ENCODE measurements around the gene ACADSB. TPM values are rescaled to one million over a fixed set of nuclear protein-coding genes. Genes with fewer than 3 reads are reported as not detected.
A peak's percentile ranks its signal among the peaks of the same experiment; 100 is the strongest.

ACADSB gene
- total RNA-seq, result 10 to 100 TPM; 15.4 to 17.3 TPM

DNA sequence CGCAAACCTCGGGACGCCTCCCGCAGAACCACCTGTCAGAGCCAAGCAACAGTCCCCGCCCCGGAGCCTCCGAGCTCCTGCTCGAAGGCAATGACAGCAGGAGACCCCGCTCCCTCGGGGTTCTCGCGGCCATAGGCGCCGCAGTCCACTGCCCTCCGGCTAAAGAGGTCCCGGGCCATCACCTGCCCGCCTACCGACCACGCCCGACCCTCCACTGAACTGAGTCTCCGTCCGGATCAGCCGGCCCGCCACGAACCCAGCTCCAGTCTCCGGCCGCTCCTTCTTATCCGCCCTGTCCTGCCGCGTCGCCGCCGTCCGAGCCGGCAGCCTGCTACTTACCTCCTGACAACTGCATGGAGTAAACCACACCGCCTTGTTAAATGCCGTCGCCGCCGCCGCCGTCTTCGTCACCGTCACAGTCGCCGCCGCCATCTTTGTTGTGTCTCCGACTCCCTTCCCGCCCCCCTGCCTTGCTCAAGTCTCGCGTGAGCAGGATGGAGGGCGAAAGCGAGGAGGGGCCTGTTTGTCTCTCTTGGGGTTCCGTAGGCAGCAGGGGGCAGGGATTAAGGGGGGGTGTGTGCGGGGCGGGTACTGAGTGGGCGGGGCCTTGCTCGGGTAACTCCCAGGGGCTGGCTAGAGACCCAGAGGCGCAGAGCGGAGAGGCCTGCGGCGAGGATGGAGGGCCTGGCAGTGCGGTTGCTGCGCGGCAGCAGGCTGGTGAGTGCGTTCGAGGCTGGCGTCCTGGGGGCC is at the start of gene ACADSB, which contains the start of gene IKZF5:
Gene ACADSB (plus strand): TSS at position 652 of the 750 bp plus-strand sequence. CDS start 24 bp downstream, at position 676.
Gene IKZF5 (minus strand): TSS at position 441 of the 750 bp plus-strand sequence. CDS start 10,170 bp downstream, outside the sequence.
- H3K36me3 Mint-ChIP-seq (ENCODE audit: low read depth), result peaks cover 12% of the 10 kb centered on the region
- ATAC-seq, result peak; percentile 91
- peak; percentile 98 for DNase-seq
- H3K4me3 Mint-ChIP-seq, result peak within 1 kb of the TSS; percentile 97
- CTCF ChIA-PET, result interaction anchor here (1.0 to 5.5 kb wide), 5 partner anchors 13 to 145 kb away, joined by 3 to 39 read pairs (median 5); partner anchors contain the start of genes BUB3, C10orf88 and PSTK
- H3K9me3 Mint-ChIP-seq (ENCODE audit: insufficient read depth), result no peaks in the 10 kb centered on the region
- peak within 1 kb of the TSS; percentile 97 for H3K27ac Mint-ChIP-seq
- no peaks in the 10 kb centered on the region for H3K27me3 Mint-ChIP-seq (ENCODE audit: low read depth)
- POLR2A ChIA-PET, result interaction anchor here (0.6 to 4.9 kb wide), 10 partner anchors 11 to 151 kb away, joined by 3 to 32 read pairs (median 6); partner anchors contain the start of genes BUB3, C10orf88, FAM24B and PSTK
- H3K4me1 Mint-ChIP-seq (ENCODE audit: low read depth), result peaks cover 32% of the 10 kb centered on the region

DNA sequence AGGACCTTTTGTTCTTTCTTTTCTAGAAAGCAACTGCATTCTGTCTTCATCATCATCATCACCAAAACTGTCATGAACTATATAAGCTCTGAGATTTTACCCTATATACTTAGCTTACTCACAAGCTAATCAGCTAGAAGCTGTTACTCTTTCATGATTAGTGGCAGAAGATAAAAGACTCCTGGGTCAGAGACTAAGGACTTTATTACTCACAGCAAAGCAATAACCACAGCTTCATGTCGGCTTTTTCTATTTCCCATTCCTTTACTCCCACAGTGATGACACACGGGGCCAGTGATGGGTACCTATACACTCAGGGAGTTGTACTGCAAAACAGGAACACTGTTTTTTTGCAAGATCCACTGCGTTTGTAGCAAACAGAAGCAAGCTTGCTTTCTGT is 46.4 kb upstream of the ACADSB start:
- no peak for DNase-seq
- Mint-ChIP-seq H3K4me1 (ENCODE audit: low read depth) (no peaks in the 10 kb centered on the region), H3K9me3 (ENCODE audit: insufficient read depth) (peaks cover 12% of the 10 kb centered on the region), H3K36me3 (ENCODE audit: low read depth) (no peaks in the 10 kb centered on the region), H3K27ac (no peak overlapping the region), H3K4me3 (no peak overlapping the region), H3K27me3 (ENCODE audit: low read depth) (peaks cover 10% of the 10 kb centered on the region)
- ChIA-PET POLR2A (no interaction called here), CTCF (no interaction called here)
- no peak for ATAC-seq

DNA sequence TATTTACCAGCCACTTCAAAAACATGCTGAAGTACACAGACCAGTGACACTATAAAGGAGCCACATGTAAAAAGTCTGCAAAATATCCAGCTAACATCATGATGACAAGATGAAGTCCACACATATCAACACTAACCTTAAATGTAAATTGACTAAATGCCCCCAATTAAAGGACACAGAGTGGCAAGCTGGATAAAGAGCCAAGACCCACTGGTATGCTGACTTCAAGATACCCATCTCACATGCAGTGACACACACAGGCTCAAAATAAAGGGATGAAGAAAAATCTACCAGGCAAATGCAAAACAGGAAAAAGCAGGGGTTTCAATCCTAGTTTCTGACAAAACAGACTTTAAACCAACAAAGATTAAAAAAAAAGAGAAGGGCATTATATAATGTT is 41.9 kb upstream of the ACADSB start:
- H3K27ac Mint-ChIP-seq, result no peak overlapping the region
- ATAC-seq (no peak), DNase-seq (no peak)
- H3K4me3 Mint-ChIP-seq, result no peak overlapping the region
- POLR2A ChIA-PET, result no interaction called here
- H3K27me3 Mint-ChIP-seq (ENCODE audit: low read depth), result peaks cover 16% of the 10 kb centered on the region
- peaks cover 12% of the 10 kb centered on the region for H3K9me3 Mint-ChIP-seq (ENCODE audit: insufficient read depth)
- H3K36me3 Mint-ChIP-seq (ENCODE audit: low read depth), result no peaks in the 10 kb centered on the region
- H3K4me1 Mint-ChIP-seq (ENCODE audit: low read depth), result no peaks in the 10 kb centered on the region
- CTCF ChIA-PET, result interaction anchor here (0.6 kb wide), 1 partner anchor 1949 kb away, joined by 3 read pairs; no protein-coding TSS in a partner anchor

DNA sequence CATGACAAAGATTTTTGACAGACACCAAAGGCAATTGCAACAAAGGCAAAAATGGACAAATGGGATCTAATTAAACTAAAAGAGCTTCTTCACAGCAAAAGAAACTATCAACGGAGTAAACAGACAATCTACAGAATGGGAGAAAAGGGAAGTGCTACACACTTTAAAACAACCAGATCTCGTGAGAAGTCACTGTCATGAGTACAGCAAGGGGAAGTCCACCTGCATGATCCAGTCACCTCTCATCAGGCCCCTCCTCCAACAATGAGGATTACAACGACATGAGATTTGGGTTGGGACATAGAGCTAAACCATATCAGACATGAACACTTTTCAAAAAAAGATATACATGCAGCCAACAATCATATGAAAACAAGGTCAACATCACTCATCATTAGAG is 40.1 kb upstream of the ACADSB start:
- H3K36me3 Mint-ChIP-seq (ENCODE audit: low read depth), result no peaks in the 10 kb centered on the region
- no peak overlapping the region for H3K27ac Mint-ChIP-seq
- POLR2A ChIA-PET, result no interaction called here
- CTCF ChIA-PET, result no interaction called here
- H3K4me1 Mint-ChIP-seq (ENCODE audit: low read depth), result no peaks in the 10 kb centered on the region
- H3K9me3 Mint-ChIP-seq (ENCODE audit: insufficient read depth), result peaks cover 12% of the 10 kb centered on the region
- peaks cover 18% of the 10 kb centered on the region for H3K27me3 Mint-ChIP-seq (ENCODE audit: low read depth)
- ATAC-seq (no peak), DNase-seq (no peak)
- H3K4me3 Mint-ChIP-seq, result no peak overlapping the region

DNA sequence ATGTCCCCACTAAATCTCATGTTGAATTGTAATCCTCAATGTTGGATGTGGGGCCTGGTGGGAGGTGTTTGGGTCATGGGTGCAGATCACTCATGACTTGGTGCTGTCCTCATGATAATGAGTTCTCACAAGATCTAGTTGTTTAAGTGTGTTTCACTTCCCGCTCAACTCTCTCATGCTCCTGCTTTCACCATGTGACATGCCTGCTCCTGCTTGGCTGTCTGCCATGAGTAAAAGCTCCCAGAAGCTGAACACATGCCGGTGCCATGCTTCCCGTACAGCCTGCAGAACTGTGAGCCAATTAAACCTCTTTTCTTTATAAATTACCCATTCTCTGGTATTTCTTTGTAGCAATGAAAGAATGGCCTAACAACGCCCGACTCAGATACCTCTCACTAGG is 34.8 kb upstream of the ACADSB start:
- Mint-ChIP-seq H3K27me3 (ENCODE audit: low read depth) (peaks cover 11% of the 10 kb centered on the region), H3K36me3 (ENCODE audit: low read depth) (no peaks in the 10 kb centered on the region), H3K4me3 (no peak overlapping the region), H3K27ac (no peak overlapping the region), H3K4me1 (ENCODE audit: low read depth) (no peaks in the 10 kb centered on the region), H3K9me3 (ENCODE audit: insufficient read depth) (no peaks in the 10 kb centered on the region)
- CTCF ChIA-PET, result no interaction called here
- POLR2A ChIA-PET, result interaction anchor here (1.0 kb wide), 1 partner anchor 20 kb away, joined by 3 read pairs; no protein-coding TSS in a partner anchor
- no peak for DNase-seq
- ATAC-seq, result no peak

- ChIA-PET POLR2A (interaction anchor here (1.0 kb wide), 1 partner anchor 20 kb away, joined by 3 read pairs; no protein-coding TSS in a partner anchor), CTCF (no interaction called here)
- DNase-seq (no peak), ATAC-seq (no peak)
- Mint-ChIP-seq H3K27ac (no peak overlapping the region), H3K4me1 (ENCODE audit: low read depth) (no peaks in the 10 kb centered on the region), H3K27me3 (ENCODE audit: low read depth) (peaks cover 11% of the 10 kb centered on the region), H3K9me3 (ENCODE audit: insufficient read depth) (no peaks in the 10 kb centered on the region), H3K36me3 (ENCODE audit: low read depth) (no peaks in the 10 kb centered on the region), H3K4me3 (no peak overlapping the region)
These were observed 34.2 kb upstream of the ACADSB start for GRCh38 chr10:122974543-122975064.

GRCh38 chr10:122980209-122981065 is 28.4 kb upstream of the ACADSB start, which contains the start of gene PSTK:
PSTK (plus strand) TSS chr10:122980401; CDS start chr10:122980480, 79 bp downstream.
- H3K9me3 Mint-ChIP-seq (ENCODE audit: insufficient read depth), result no peaks in the 10 kb centered on the region
- ChIA-PET CTCF (interaction anchor here (0.8 to 3.7 kb wide), 11 partner anchors 10 to 174 kb away, joined by 3 to 39 read pairs (median 5); partner anchors contain the start of genes ACADSB, BUB3 and IKZF5), POLR2A (interaction anchor here (0.6 to 3.0 kb wide), 6 partner anchors 10 to 100 kb away, joined by 3 to 32 read pairs (median 4); partner anchors contain the start of genes ACADSB and IKZF5)
- peaks cover 6% of the 10 kb centered on the region for H3K27me3 Mint-ChIP-seq (ENCODE audit: low read depth)
- no peaks in the 10 kb centered on the region for H3K36me3 Mint-ChIP-seq (ENCODE audit: low read depth)
- H3K4me1 Mint-ChIP-seq (ENCODE audit: low read depth), result peaks cover 16% of the 10 kb centered on the region
- ATAC-seq, result peak; percentile 99
- H3K4me3 Mint-ChIP-seq, result peak within 1 kb of the TSS; percentile 81
- DNase-seq, result peak; percentile 92
- H3K27ac Mint-ChIP-seq, result peak within 1 kb of the TSS; percentile 97

DNA sequence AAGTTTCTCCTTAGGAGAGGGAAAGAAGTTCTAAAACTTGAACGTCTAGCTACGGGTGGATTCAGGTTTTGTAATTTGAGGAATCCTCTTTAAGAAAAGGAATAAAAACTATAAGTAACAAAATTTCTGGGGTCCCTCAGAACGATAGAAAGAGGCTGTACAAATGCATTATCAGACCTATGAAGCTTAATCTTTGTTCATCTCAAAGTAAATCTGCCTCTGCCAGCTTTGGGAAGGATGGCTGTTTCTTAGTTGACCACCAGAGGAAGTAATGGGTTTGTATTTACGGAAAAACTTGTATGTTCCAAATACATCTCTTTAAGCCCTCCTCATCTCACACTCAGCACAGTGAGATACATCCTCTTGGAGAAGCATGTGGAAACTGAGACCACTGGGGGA is 27.7 kb upstream of the ACADSB start:
- H3K9me3 Mint-ChIP-seq (ENCODE audit: insufficient read depth), result no peaks in the 10 kb centered on the region
- ATAC-seq (no peak), DNase-seq (no peak)
- ChIA-PET POLR2A (interaction anchor here (0.6 to 3.0 kb wide), 4 partner anchors 10 to 27 kb away, joined by 3 to 32 read pairs (median 5); partner anchors contain the start of genes ACADSB and IKZF5), CTCF (interaction anchor here (0.8 to 3.7 kb wide), 9 partner anchors 10 to 173 kb away, joined by 3 to 39 read pairs (median 5); partner anchors contain the start of genes ACADSB, BUB3 and IKZF5)
- peak overlapping the region; percentile 81 for H3K4me3 Mint-ChIP-seq
- peaks cover 6% of the 10 kb centered on the region for H3K27me3 Mint-ChIP-seq (ENCODE audit: low read depth)
- H3K36me3 Mint-ChIP-seq (ENCODE audit: low read depth), result no peaks in the 10 kb centered on the region
- peak overlapping the region; percentile 97 for H3K27ac Mint-ChIP-seq
- peaks cover 16% of the 10 kb centered on the region for H3K4me1 Mint-ChIP-seq (ENCODE audit: low read depth)

DNA sequence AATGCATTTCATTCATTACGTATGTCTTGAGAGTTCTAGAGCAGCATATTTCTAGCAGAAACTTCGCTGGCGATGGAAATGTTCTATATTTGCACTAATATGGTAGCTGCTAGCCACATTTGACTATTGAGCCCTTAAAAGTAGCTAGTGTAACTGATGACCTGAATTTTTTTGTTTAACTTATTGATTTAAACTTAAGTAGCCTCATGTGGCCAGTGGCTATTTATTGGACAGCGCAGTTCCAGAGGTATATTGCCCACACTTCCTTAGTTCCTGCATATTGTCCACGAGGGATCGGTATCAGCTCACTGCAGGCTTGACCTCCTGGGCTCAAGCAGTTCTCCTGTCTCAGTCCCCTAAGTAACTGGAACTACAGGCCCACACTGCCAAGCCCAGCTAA is 24.9 kb upstream of the ACADSB start:
- Mint-ChIP-seq H3K27ac (no peak overlapping the region), H3K27me3 (ENCODE audit: low read depth) (no peaks in the 10 kb centered on the region), H3K36me3 (ENCODE audit: low read depth) (peaks cover 1% of the 10 kb centered on the region), H3K4me3 (no peak overlapping the region), H3K9me3 (ENCODE audit: insufficient read depth) (no peaks in the 10 kb centered on the region), H3K4me1 (ENCODE audit: low read depth) (peaks cover 16% of the 10 kb centered on the region)
- DNase-seq (no peak), ATAC-seq (no peak)
- ChIA-PET CTCF (no interaction called here), POLR2A (no interaction called here)

DNA sequence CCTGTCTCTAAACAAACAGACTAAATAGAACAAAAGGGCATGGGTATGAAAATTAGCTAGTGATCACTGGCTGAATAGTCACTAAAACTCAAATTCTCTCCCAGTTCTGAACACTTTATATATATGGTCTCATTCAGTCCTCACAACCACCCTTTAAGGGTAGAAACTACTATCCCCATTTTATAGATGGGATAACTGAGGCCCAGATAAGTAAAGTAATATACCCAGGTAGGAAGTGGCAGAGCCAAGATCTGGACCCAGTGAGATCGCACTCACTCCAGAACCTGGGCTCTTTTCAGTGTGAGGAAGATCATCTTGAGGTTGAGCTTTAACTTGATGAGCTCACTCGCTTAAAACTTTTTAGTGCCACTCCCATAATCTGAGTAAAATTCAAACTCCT is 24.1 kb upstream of the ACADSB start:
- CTCF ChIA-PET, result no interaction called here
- ATAC-seq (no peak), DNase-seq (no peak)
- Mint-ChIP-seq H3K27me3 (ENCODE audit: low read depth) (no peaks in the 10 kb centered on the region), H3K27ac (no peak overlapping the region), H3K36me3 (ENCODE audit: low read depth) (peaks cover 2% of the 10 kb centered on the region), H3K9me3 (ENCODE audit: insufficient read depth) (no peaks in the 10 kb centered on the region), H3K4me1 (ENCODE audit: low read depth) (peaks cover 16% of the 10 kb centered on the region), H3K4me3 (no peak overlapping the region)
- POLR2A ChIA-PET, result no interaction called here

DNA sequence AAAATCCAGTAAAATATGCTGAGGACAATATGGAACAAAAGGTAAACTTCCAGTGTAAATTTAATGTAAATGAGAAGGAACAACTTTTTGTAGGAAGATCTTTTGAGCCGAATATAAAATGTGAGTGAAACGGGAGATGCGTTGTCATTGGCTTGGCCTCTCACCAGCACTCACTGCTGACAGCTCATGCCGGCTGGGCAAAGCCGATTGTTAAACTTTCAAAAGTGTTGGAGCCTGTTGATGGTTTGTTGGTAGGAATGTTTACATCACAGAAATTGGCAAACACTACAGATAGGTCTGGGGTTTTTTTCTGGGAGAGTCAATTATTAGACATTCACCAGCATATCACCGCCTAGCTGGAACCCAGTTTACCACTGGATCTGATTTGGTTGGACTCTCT is 22.5 kb upstream of the ACADSB start:
- Mint-ChIP-seq H3K4me3 (no peak overlapping the region), H3K27me3 (ENCODE audit: low read depth) (no peaks in the 10 kb centered on the region), H3K4me1 (ENCODE audit: low read depth) (peaks cover 3% of the 10 kb centered on the region), H3K36me3 (ENCODE audit: low read depth) (peaks cover 2% of the 10 kb centered on the region), H3K9me3 (ENCODE audit: insufficient read depth) (no peaks in the 10 kb centered on the region), H3K27ac (no peak overlapping the region)
- ATAC-seq (no peak), DNase-seq (no peak)
- ChIA-PET CTCF (interaction anchor here (1.5 kb wide), 1 partner anchor 24 kb away, joined by 4 read pairs; no protein-coding TSS in a partner anchor), POLR2A (interaction anchor here (1.2 kb wide), 1 partner anchor 22 kb away, joined by 4 read pairs; no protein-coding TSS in a partner anchor)
